Measurements from ENCODE around the gene MAP1LC3B.

DNA sequence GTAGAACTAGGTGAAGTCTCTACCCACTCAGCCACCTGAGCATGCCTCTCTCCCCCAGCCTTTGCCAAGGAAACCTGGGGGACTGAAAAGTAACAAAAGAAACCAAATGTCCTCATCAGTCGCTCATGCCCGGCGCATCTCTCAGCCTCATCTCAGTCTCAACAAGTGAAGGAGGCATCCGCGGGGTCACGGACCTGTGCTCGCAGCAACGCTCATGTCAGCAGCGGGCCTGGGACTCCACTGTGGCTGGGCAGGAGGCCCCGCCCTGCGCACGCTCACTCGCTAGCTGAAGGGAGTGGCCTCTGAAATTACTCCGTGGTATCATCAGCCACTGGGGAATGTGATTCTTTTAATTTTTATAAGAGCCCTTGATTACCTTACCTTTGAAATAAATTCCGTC is 31.3 kb downstream of the MAP1LC3B start:
- TF ChIP-seq, protein P1, sequence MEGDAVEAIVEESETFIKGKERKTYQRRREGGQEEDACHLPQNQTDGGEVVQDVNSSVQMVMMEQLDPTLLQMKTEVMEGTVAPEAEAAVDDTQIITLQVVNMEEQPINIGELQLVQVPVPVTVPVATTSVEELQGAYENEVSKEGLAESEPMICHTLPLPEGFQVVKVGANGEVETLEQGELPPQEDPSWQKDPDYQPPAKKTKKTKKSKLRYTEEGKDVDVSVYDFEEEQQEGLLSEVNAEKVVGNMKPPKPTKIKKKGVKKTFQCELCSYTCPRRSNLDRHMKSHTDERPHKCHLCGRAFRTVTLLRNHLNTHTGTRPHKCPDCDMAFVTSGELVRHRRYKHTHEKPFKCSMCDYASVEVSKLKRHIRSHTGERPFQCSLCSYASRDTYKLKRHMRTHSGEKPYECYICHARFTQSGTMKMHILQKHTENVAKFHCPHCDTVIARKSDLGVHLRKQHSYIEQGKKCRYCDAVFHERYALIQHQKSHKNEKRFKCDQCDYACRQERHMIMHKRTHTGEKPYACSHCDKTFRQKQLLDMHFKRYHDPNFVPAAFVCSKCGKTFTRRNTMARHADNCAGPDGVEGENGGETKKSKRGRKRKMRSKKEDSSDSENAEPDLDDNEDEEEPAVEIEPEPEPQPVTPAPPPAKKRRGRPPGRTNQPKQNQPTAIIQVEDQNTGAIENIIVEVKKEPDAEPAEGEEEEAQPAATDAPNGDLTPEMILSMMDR (IDR thresholded peaks at IDR 0.05; ENCODE audit: poor library complexity): no peak
- TF ChIP-seq EZH2 (IDR thresholded peaks at IDR 0.05; ENCODE audit: borderline replicate concordance) (no peak), EZH2phosphoT487 (IDR thresholded peaks at IDR 0.05; ENCODE audit: low read depth, severe bottlenecking, unreplicated experiment) (no peak)
